HCT116 (cell line): ENCODE results near the gene YY1.

Experiments
- CTCF ChIP-seq, 3 experiments: fragments of 200-600 bp in 1 of 3; sonication (generic) in 1 of 3; IDR thresholded peaks in 2 of 3; conservative IDR thresholded peaks in 1 of 3; 2 replicates each; pipeline ENCODE4 v1.5.1; 2012 to 2017; ENCODE audit warnings: low read depth in 2 of 3, low read length in 2 of 3, antibody characterized with exemption in 1 of 3, borderline replicate concordance in 1 of 3, control low read depth in 1 of 3, mild to moderate bottlenecking in 1 of 3, mixed read lengths in 1 of 3, mixed run types in 1 of 3, moderate library complexity in 1 of 3; ENCODE audit not compliant: insufficient read depth in 1 of 3
- EZH2 ChIP-seq: fragments of 200-600 bp; sonication (generic); IDR thresholded peaks from 2 replicates; pipeline ENCODE4 v1.6.1; 2017; ENCODE audit warnings: antibody characterized with exemption, mixed run types
- JUND ChIP-seq: IDR thresholded peaks from 2 replicates; pipeline ENCODE4 v1.6.1; 2012
- MAX ChIP-seq: IDR thresholded peaks from 2 replicates; pipeline ENCODE4 v1.6.1; 2012
- POLR2A ChIP-seq: IDR thresholded peaks from 2 replicates; pipeline ENCODE4 v1.7.0; 2011; ENCODE audit warnings: borderline replicate concordance; ENCODE audit not compliant: insufficient read depth, insufficient read length; ENCODE audit errors: extremely low read depth
- POLR2AphosphoS5 ChIP-seq: IDR thresholded peaks from 2 replicates; pipeline ENCODE4 v1.6.1; 2011; ENCODE audit warnings: mild to moderate bottlenecking, low read depth, low read length, moderate library complexity
- RAD21 ChIP-seq: IDR thresholded peaks from 2 replicates; pipeline ENCODE4 v1.6.1; 2012; ENCODE audit warnings: low read depth, mild to moderate bottlenecking
- REST ChIP-seq: IDR thresholded peaks from 2 replicates; pipeline ENCODE4 v1.6.1; 2012; ENCODE audit warnings: low read depth
- SRF ChIP-seq: IDR thresholded peaks from 2 replicates; pipeline ENCODE4 v1.6.1; 2012; ENCODE audit warnings: low read depth
- YY1 ChIP-seq: IDR thresholded peaks from 2 replicates; pipeline ENCODE4 v1.6.1; 2011; ENCODE audit warnings: low read length, low read depth, moderate library complexity, mild to moderate bottlenecking; ENCODE audit not compliant: insufficient replicate concordance; ENCODE audit errors: extremely low read depth

GRCh38 chr14:100241279-100241678, 2.3 kb downstream of the YY1 start:
- TF ChIP-seq CTCF (IDR thresholded peaks at IDR 0.05 in 2 of 3, conservative IDR thresholded peaks at IDR 0.05 in 1 of 3; ENCODE audit: borderline replicate concordance in 1 of 3, insufficient read depth in 1 of 3, low read depth in 2 of 3, low read length in 2 of 3) (no peak), POLR2A (no peak), SRF (no peak), REST (no peak), YY1 (no peak), MAX (no peak), RAD21 (no peak), JUND (no peak), EZH2 (no peak), POLR2AphosphoS5 (no peak)
